T-helper 2 cell treated with Interferon-gamma antibody and Interleukin-4, amounts not matched to agents 5 μg/mL and 100 μg/mL, for 36 hours (primary cell): ENCODE results near the gene NFKB1.
"Not testable (repeated sequence)": the region's sequence is repeated elsewhere in the genome, so short reads cannot be mapped to it uniquely, and the experiment has no call there.

Experiments
- DNase-seq: peaks from one replicate; pipeline ENCODE4 v3.0.0; 2021; ENCODE audit warnings: low spot score
- H3K27ac Mint-ChIP-seq: one replicate; pipeline ENCODE4 v1.8.0; 2021; ENCODE audit warnings: mild to moderate bottlenecking, mixed read lengths
- H3K27me3 Mint-ChIP-seq: one replicate; pipeline ENCODE4 v1.8.0; 2021; ENCODE audit warnings: low read depth, mixed read lengths
- H3K36me3 Mint-ChIP-seq: one replicate; pipeline ENCODE4 v1.8.0; 2021; ENCODE audit warnings: low read depth, mixed read lengths
- H3K4me1 Mint-ChIP-seq: one replicate; pipeline ENCODE4 v1.8.0; 2021; ENCODE audit warnings: low read depth, mixed read lengths
- H3K4me3 Mint-ChIP-seq: one replicate; pipeline ENCODE4 v1.8.0; 2022; ENCODE audit warnings: mild to moderate bottlenecking, moderate library complexity, mixed read lengths
- H3K9me3 Mint-ChIP-seq: one replicate; pipeline ENCODE4 v1.8.0; 2021; ENCODE audit warnings: mixed read lengths

NFKB1 gene

GRCh38 chr4:102570211-102570610 lies 69.1 kb downstream of the NFKB1 start:
- not testable (repeated sequence) for H3K4me3 Mint-ChIP-seq, H3K27ac Mint-ChIP-seq, DNase-seq, H3K27me3 Mint-ChIP-seq, H3K9me3 Mint-ChIP-seq
- Mint-ChIP-seq H3K4me1 (peaks cover 49% of the 10 kb centered on the region), H3K36me3 (peaks cover 62% of the 10 kb centered on the region)

GRCh38 chr4:102572452-102572851 lies 71.3 kb downstream of the NFKB1 start:
- no peak overlapping the region for H3K27ac Mint-ChIP-seq
- H3K4me1 Mint-ChIP-seq = peaks cover 44% of the 10 kb centered on the region
- H3K36me3 Mint-ChIP-seq = peaks cover 67% of the 10 kb centered on the region
- H3K9me3 Mint-ChIP-seq = peaks cover 4% of the 10 kb centered on the region
- H3K27me3 Mint-ChIP-seq = no peaks in the 10 kb centered on the region
- no peak for DNase-seq
- H3K4me3 Mint-ChIP-seq = no peak overlapping the region

- no peak for DNase-seq
- H3K4me1 Mint-ChIP-seq = peaks cover 53% of the 10 kb centered on the region
- peaks cover 70% of the 10 kb centered on the region for H3K36me3 Mint-ChIP-seq
- H3K4me3 Mint-ChIP-seq = peak overlapping the region; percentile 61
- peaks cover 4% of the 10 kb centered on the region for H3K9me3 Mint-ChIP-seq
- H3K27ac Mint-ChIP-seq = peak overlapping the region; percentile 22
- no peaks in the 10 kb centered on the region for H3K27me3 Mint-ChIP-seq
These were observed 73.2 kb downstream of the NFKB1 start for GRCh38 chr4:102574317-102574716.

GRCh38 chr4:102575369-102576129 lies 74.4 kb downstream of the NFKB1 start:
- Mint-ChIP-seq H3K4me1 (peaks cover 64% of the 10 kb centered on the region), H3K36me3 (peaks cover 70% of the 10 kb centered on the region), H3K9me3 (peaks cover 1% of the 10 kb centered on the region), H3K27me3 (no peaks in the 10 kb centered on the region), H3K27ac (peak overlapping the region; percentile 49), H3K4me3 (peak overlapping the region; percentile 22)
- no peak for DNase-seq

GRCh38 chr4:102578270-102578669 lies 77.1 kb downstream of the NFKB1 start:
- peaks cover 63% of the 10 kb centered on the region for H3K4me1 Mint-ChIP-seq
- no peak overlapping the region for H3K4me3 Mint-ChIP-seq
- H3K36me3 Mint-ChIP-seq = peaks cover 69% of the 10 kb centered on the region
- H3K27me3 Mint-ChIP-seq = no peaks in the 10 kb centered on the region
- no peak overlapping the region for H3K27ac Mint-ChIP-seq
- H3K9me3 Mint-ChIP-seq = no peaks in the 10 kb centered on the region
- no peak for DNase-seq

- no peak overlapping the region for H3K27ac Mint-ChIP-seq
- H3K36me3 Mint-ChIP-seq = peaks cover 69% of the 10 kb centered on the region
- H3K4me1 Mint-ChIP-seq = peaks cover 61% of the 10 kb centered on the region
- no peaks in the 10 kb centered on the region for H3K27me3 Mint-ChIP-seq
- no peak overlapping the region for H3K4me3 Mint-ChIP-seq
- no peak for DNase-seq
- no peaks in the 10 kb centered on the region for H3K9me3 Mint-ChIP-seq
These were observed 77.7 kb downstream of the NFKB1 start for GRCh38 chr4:102578819-102579218.

- Mint-ChIP-seq H3K27ac (peak overlapping the region; percentile 62), H3K4me3 (peak overlapping the region; percentile 32), H3K4me1 (peaks cover 56% of the 10 kb centered on the region), H3K36me3 (peaks cover 73% of the 10 kb centered on the region), H3K27me3 (no peaks in the 10 kb centered on the region), H3K9me3 (no peaks in the 10 kb centered on the region)
- no peak for DNase-seq
These were observed 78.8 kb downstream of the NFKB1 start for GRCh38 chr4:102579794-102580462.

GRCh38 chr4:102580463-102580842 lies 79.3 kb downstream of the NFKB1 start:
- Mint-ChIP-seq H3K9me3 (no peaks in the 10 kb centered on the region), H3K27me3 (no peaks in the 10 kb centered on the region), H3K4me1 (peaks cover 56% of the 10 kb centered on the region), H3K4me3 (peak overlapping the region; percentile 32), H3K36me3 (peaks cover 74% of the 10 kb centered on the region), H3K27ac (peak overlapping the region; percentile 3)
- no peak for DNase-seq

GRCh38 chr4:102584091-102584490 lies 82.9 kb downstream of the NFKB1 start:
- no peak for DNase-seq
- peak overlapping the region; percentile 28 for H3K27ac Mint-ChIP-seq
- H3K4me1 Mint-ChIP-seq = peaks cover 75% of the 10 kb centered on the region
- no peaks in the 10 kb centered on the region for H3K9me3 Mint-ChIP-seq
- H3K27me3 Mint-ChIP-seq = no peaks in the 10 kb centered on the region
- peaks cover 76% of the 10 kb centered on the region for H3K36me3 Mint-ChIP-seq
- no peak overlapping the region for H3K4me3 Mint-ChIP-seq

- H3K9me3 Mint-ChIP-seq = no peaks in the 10 kb centered on the region
- peaks cover 76% of the 10 kb centered on the region for H3K4me1 Mint-ChIP-seq
- peak; percentile 30 for DNase-seq
- peak overlapping the region; percentile 55 for H3K4me3 Mint-ChIP-seq
- peak overlapping the region; percentile 91 for H3K27ac Mint-ChIP-seq
- no peaks in the 10 kb centered on the region for H3K27me3 Mint-ChIP-seq
- peaks cover 80% of the 10 kb centered on the region for H3K36me3 Mint-ChIP-seq
These were observed 84.2 kb downstream of the NFKB1 start for GRCh38 chr4:102585329-102585728.

GRCh38 chr4:102586002-102586643 lies 85.0 kb downstream of the NFKB1 start:
- peak overlapping the region; percentile 91 for H3K27ac Mint-ChIP-seq
- H3K36me3 Mint-ChIP-seq = peaks cover 82% of the 10 kb centered on the region
- DNase-seq = no peak
- H3K9me3 Mint-ChIP-seq = peaks cover 7% of the 10 kb centered on the region
- no peaks in the 10 kb centered on the region for H3K27me3 Mint-ChIP-seq
- H3K4me1 Mint-ChIP-seq = peaks cover 80% of the 10 kb centered on the region
- peak overlapping the region; percentile 55 for H3K4me3 Mint-ChIP-seq

GRCh38 chr4:102586644-102587021 lies 85.5 kb downstream of the NFKB1 start:
- no peaks in the 10 kb centered on the region for H3K27me3 Mint-ChIP-seq
- H3K27ac Mint-ChIP-seq = peak overlapping the region; percentile 91
- DNase-seq = peak; percentile 60
- peak overlapping the region; percentile 55 for H3K4me3 Mint-ChIP-seq
- peaks cover 12% of the 10 kb centered on the region for H3K9me3 Mint-ChIP-seq
- H3K4me1 Mint-ChIP-seq = peaks cover 81% of the 10 kb centered on the region
- H3K36me3 Mint-ChIP-seq = peaks cover 85% of the 10 kb centered on the region

- peaks cover 18% of the 10 kb centered on the region for H3K9me3 Mint-ChIP-seq
- H3K36me3 Mint-ChIP-seq = peaks cover 87% of the 10 kb centered on the region
- DNase-seq = no peak
- H3K4me3 Mint-ChIP-seq = peak overlapping the region; percentile 78
- peaks cover 92% of the 10 kb centered on the region for H3K4me1 Mint-ChIP-seq
- no peaks in the 10 kb centered on the region for H3K27me3 Mint-ChIP-seq
- H3K27ac Mint-ChIP-seq = peak overlapping the region; percentile 88
These were observed 88.6 kb downstream of the NFKB1 start for GRCh38 chr4:102589743-102590142.

- H3K4me3 Mint-ChIP-seq = peak overlapping the region; percentile 56
- no peaks in the 10 kb centered on the region for H3K27me3 Mint-ChIP-seq
- H3K27ac Mint-ChIP-seq = peak overlapping the region; percentile 82
- DNase-seq = no peak
- H3K36me3 Mint-ChIP-seq = peaks cover 91% of the 10 kb centered on the region
- H3K4me1 Mint-ChIP-seq = peaks cover 85% of the 10 kb centered on the region
- peaks cover 18% of the 10 kb centered on the region for H3K9me3 Mint-ChIP-seq
These were observed 91.1 kb downstream of the NFKB1 start for GRCh38 chr4:102592256-102592655.
